ENCODE results near the gene GATD1.

DNA sequence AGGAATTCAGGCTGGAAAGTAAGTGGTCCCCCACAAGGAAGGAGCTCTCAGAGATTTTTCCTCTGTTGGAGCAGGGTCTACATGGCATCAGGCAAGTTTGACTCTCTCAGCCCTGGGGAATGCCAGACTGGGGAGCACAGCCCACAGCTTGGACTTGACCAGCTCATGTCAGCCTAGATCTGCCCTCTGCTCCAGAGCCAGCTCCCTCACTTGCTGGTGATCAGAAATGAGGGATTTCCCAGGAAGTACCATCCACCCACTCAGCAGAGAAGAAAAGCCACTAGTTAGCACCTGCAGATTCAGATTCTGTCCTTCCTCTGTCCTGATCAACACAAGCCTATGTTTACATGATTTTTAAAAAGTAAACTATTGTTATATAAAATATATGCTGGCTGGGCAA, 17.1 kb downstream of the GATD1 start:
- TF ChIP-seq, protein P1, sequence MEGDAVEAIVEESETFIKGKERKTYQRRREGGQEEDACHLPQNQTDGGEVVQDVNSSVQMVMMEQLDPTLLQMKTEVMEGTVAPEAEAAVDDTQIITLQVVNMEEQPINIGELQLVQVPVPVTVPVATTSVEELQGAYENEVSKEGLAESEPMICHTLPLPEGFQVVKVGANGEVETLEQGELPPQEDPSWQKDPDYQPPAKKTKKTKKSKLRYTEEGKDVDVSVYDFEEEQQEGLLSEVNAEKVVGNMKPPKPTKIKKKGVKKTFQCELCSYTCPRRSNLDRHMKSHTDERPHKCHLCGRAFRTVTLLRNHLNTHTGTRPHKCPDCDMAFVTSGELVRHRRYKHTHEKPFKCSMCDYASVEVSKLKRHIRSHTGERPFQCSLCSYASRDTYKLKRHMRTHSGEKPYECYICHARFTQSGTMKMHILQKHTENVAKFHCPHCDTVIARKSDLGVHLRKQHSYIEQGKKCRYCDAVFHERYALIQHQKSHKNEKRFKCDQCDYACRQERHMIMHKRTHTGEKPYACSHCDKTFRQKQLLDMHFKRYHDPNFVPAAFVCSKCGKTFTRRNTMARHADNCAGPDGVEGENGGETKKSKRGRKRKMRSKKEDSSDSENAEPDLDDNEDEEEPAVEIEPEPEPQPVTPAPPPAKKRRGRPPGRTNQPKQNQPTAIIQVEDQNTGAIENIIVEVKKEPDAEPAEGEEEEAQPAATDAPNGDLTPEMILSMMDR (IDR thresholded peaks at IDR 0.05) = no peak
- no peak for TF ChIP-seq POLR2A (IDR thresholded peaks at IDR 0.05)
- no peak for TF ChIP-seq EP300 (IDR thresholded peaks at IDR 0.05)

Measured in tibial nerve (tissue), 4 donors.